HepG2 (cell line): ENCODE measurements around the gene NKX3-2. TPM values are rescaled to one million over a fixed set of nuclear protein-coding genes. Genes with fewer than 3 reads are reported as not detected.

Experiments used
- ATAC-seq: fragments of 200-7000 bp; cut with Tn5 transposase; 3 replicates; pipeline ENCODE4 v1.9.1; 2020; ENCODE audit warnings: mild to moderate bottlenecking, moderate library complexity
- BruUV-seq: library from RNA; stranded (reverse); fragments of 400-500 nt; replicated peaks from 2 replicates; lab custom pipeline; 2021; lab: Mats Ljungman, UMichigan
- CTCF ChIA-PET: fragments of 300-600 bp; formaldehyde crosslinking; extraction: SDS; loops from one replicate; lab custom pipeline; 2021; ENCODE audit warnings: low total read pairs, inconsistent platforms, low intra/inter-chr PET ratio; lab: Yijun Ruan, JAX
- POLR2A ChIA-PET: fragments of 350-600 bp; sonication (Branson Sonifier 250); formaldehyde crosslinking; loops from one replicate; lab custom pipeline; 2020; ENCODE audit warnings: antibody characterized with exemption, inconsistent platforms; lab: Yijun Ruan, JAX
- DNase-seq: peaks from one replicate; pipeline ENCODE4 v3.0.0-alpha.2; 2015; ENCODE audit warnings: low spot score
- FAIRE-seq: peaks from 3 replicates; lab custom pipeline; 2011; peaks lifted over from hg19 to GRCh38; lab: Jason Lieb, UNC
- H2AFZ ChIP-seq: one replicate; pipeline ENCODE4 v1.6.1; 2011; ENCODE audit warnings: low read length, inconsistent platforms
- H3K27ac ChIP-seq: fragments of 300-600 bp; 3 replicates; pipeline ENCODE4 v1.8.0; 2011; ENCODE audit warnings: mixed run types, mild to moderate bottlenecking, mixed read lengths, low read length, inconsistent platforms; ENCODE audit not compliant: insufficient read depth; ENCODE audit errors: extremely low read length
- H3K27me3 ChIP-seq, 2 experiments: fragments of 200-600 bp in 1 of 2; 2 replicates in 1 of 2; 3 replicates in 1 of 2; pipeline versions ENCODE4 v1.6.0 to v1.8.0; 2011; ENCODE audit warnings: low read length in 2 of 2, mild to moderate bottlenecking in 2 of 2, moderate library complexity in 2 of 2, inconsistent platforms in 1 of 2; ENCODE audit not compliant: insufficient read depth in 2 of 2, control insufficient read depth in 1 of 2
- H3K36me3 ChIP-seq, 2 experiments: fragments of 200-600 bp in 1 of 2; replicated peaks in 1 of 2; 2 replicates in 1 of 2; 3 replicates in 1 of 2; pipeline versions ENCODE4 v1.5.1 to v1.8.0; 2011; ENCODE audit warnings: low read length in 2 of 2, inconsistent platforms in 1 of 2; ENCODE audit not compliant: insufficient read depth in 2 of 2, control insufficient read depth in 1 of 2
- H3K4me1 ChIP-seq: 2 replicates; pipeline ENCODE4 v1.5.1; 2012; ENCODE audit warnings: low read length, inconsistent platforms; ENCODE audit not compliant: insufficient read depth
- H3K4me2 ChIP-seq: 2 replicates; pipeline ENCODE4 v1.6.0; 2011; ENCODE audit warnings: low read depth, low read length, inconsistent platforms
- H3K4me3 ChIP-seq, 3 experiments: fragments of 200-600 bp in 1 of 3; sonication (generic), shearing (Covaris generic) in 1 of 3; replicated peaks in 1 of 3; 2 replicates each; pipeline ENCODE4 v1.5.1; 2011 to 2016; ENCODE audit warnings: low read length in 3 of 3, inconsistent platforms in 2 of 3, low read depth in 2 of 3, mild to moderate bottlenecking in 2 of 3, control low read depth in 1 of 3, mixed read lengths in 1 of 3; ENCODE audit not compliant: insufficient read depth in 1 of 3
- H3K79me2 ChIP-seq: one replicate; pipeline ENCODE4 v1.6.1; 2011; ENCODE audit warnings: low read length, inconsistent platforms; ENCODE audit not compliant: insufficient read depth
- H3K9ac ChIP-seq: 2 replicates; pipeline ENCODE4 v1.6.0; 2011; ENCODE audit warnings: mild to moderate bottlenecking, low read depth, low read length, inconsistent platforms; ENCODE audit not compliant: insufficient read depth
- H3K9me3 ChIP-seq: 2 replicates; pipeline ENCODE4 v1.5.1; 2012; ENCODE audit warnings: mild to moderate bottlenecking, low read length
- H4K20me1 ChIP-seq: 2 replicates; pipeline ENCODE4 v1.6.0; 2011; ENCODE audit warnings: inconsistent platforms, mild to moderate bottlenecking, low read length, moderate library complexity; ENCODE audit not compliant: insufficient read depth
- ESRRA ChIP-seq: sonication (generic); formaldehyde crosslinking; IDR thresholded peaks from 2 replicates; pipeline ENCODE4 v1.5.1; 2020; ENCODE audit warnings: mild to moderate bottlenecking, low read depth, missing genetic modification reagents
- IRF2 ChIP-seq: IDR thresholded peaks from 2 replicates; pipeline ENCODE4 v1.6.1; 2018; ENCODE audit warnings: missing genetic modification reagents, missing compliant biosample characterization
- NFYB ChIP-seq: sonication (generic); formaldehyde crosslinking; IDR thresholded peaks from 2 replicates; pipeline ENCODE4 v1.4.0; 2020; ENCODE audit warnings: missing genetic modification reagents
- NR2F6 ChIP-seq, 2 experiments: IDR thresholded peaks; 2 replicates each; pipeline ENCODE4 v1.6.1; 2016; ENCODE audit warnings: antibody characterized with exemption in 1 of 2, mild to moderate bottlenecking in 1 of 2
- TAF1 ChIP-seq: sonication (generic); formaldehyde crosslinking; IDR thresholded peaks from 2 replicates; pipeline ENCODE4 v1.4.0; 2020; ENCODE audit warnings: missing genetic modification reagents
- ZNF660 ChIP-seq: sonication (generic); formaldehyde crosslinking; IDR thresholded peaks from 2 replicates; pipeline ENCODE4 v1.5.1; 2020; ENCODE audit warnings: mild to moderate bottlenecking, low read depth, missing genetic modification reagents, borderline replicate concordance
- WGBS: methylation state at CpG from one replicate; pipeline ENCODE4 v1.1.6; 2017; ENCODE audit warnings: low lambda C conversion rate; 5-methylcytosine and 5-hydroxymethylcytosine counted together
- in situ Hi-C: cut with HindIII; loops from 2 replicates; pipeline ENCODE4 v1.10.0; 2017; ENCODE audit warnings: low pct_unique_long_range_greater_than_20kb; ENCODE audit not compliant: extremely low pct_ligation_motif_present
- intact Hi-C: fragments of 100-400 bp; cut with micrococcal nuclease; formaldehyde crosslinking; loops from one replicate; pipeline ENCODE4 v1.10.0; 2022; ENCODE audit not compliant: unreplicated experiment
- polyA plus RNA-seq, 8 experiments: library from polyadenylated mRNA; depleted of rRNA in 3 of 8; stranded (reverse) in 7 of 8; unstranded in 1 of 8; fragments of >200 nt; fragmentation: Illumina TruSeq in 4 of 8; extraction: Trizol in 4 of 8; gene quantifications; 2 replicates each; pipeline versions ENCODE4 v1.2.1 to v1.2.3, GENCODE V29; 2011 to 2016; ENCODE audit warnings: low read depth in 4 of 8, missing spikeins in 1 of 8, mixed read lengths in 1 of 8; ENCODE audit not compliant: insufficient read depth in 1 of 8
- total RNA-seq, 5 experiments: library from RNA; depleted of rRNA; stranded (reverse); fragments of >200 nt; fragmentation: Illumina TruSeq; extraction: Trizol; gene quantifications; 2 replicates each; pipeline ENCODE4 v1.2.3, GENCODE V29; 2016; ENCODE audit warnings: low read depth in 1 of 5
- TF ChIP-seq, protein P1 (sequence below): sonication (generic); formaldehyde crosslinking; IDR thresholded peaks from 2 replicates; pipeline ENCODE4 v1.5.1; 2020; ENCODE audit warnings: mild to moderate bottlenecking, missing genetic modification reagents, borderline replicate concordance

The NKX3-2 gene
- total and polyA plus RNA-seq, 2 of the 13 experiments (the other 11 are each of a cell fraction or from before 2014, with no cell fraction given), result 0.07 to 0.13 TPM

DNA sequence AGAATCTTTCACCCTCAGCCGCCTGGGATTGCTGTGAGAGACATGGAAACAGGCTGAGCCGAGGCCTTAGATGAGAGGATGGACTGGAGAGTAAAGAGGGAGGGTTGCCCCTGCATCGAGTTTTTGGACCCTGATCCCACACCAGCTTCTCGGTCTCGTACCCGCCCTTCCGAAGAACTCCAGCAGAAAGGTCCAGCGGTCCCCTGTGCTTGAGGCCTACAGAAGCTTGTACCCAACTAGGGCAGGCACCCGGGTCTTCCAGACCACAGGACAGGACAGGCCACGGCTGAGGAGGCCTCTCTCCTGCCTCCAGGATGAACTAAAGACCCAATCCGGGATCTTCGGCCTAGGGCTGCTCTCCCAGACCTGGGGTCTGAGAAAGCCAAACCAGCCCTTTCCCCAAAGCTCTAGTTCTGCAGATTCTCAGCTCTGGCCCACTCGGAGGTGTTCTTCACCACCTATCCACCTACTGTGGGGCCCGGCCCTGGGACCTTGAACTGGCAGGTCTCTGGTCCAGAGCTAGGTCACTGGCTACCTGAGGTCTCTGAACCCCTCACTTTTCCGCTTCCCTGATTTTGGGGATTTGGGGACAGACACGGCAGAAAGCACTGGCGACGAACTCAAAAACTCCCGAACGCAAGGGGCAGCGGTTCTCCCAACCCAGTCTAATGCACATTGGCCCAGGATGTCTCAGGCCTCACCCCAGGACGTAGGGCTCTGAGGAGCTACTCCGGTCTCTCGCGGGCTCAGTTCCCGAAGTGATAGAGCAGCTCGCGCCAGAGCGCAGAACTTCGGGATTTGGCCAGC, 1.1 kb downstream of the NKX3-2 start:
- Histone ChIP-seq H3K36me3 (no peaks in the 10 kb centered on the region), H2AFZ (no peak overlapping the region), H3K4me3 (no peak overlapping the region), H3K4me2 (no peak overlapping the region), H3K9ac (no peak overlapping the region), H3K4me1 (peaks cover 29% of the 10 kb centered on the region), H3K79me2 (no peaks in the 10 kb centered on the region), H3K27me3 (peaks cover 3 to 47% of the 10 kb centered on the region in 2 experiments; a peak in 4 of 5 replicates), H4K20me1 (no peaks in the 10 kb centered on the region), H3K27ac (no peak overlapping the region), H3K9me3 (no peaks in the 10 kb centered on the region)
- ATAC-seq (no peak), FAIRE-seq (no peak), DNase-seq (no peak)
- CTCF ChIA-PET, result no interaction called here
- BruUV-seq, result no TSS peak
- in situ Hi-C loops, result no loop called here
- intact Hi-C loops, result loop anchor here (10.0 kb wide), 1 partner anchor 418 kb away; no protein-coding TSS in a partner anchor
- 86% methylated on average over 19 of the region's 30 CpGs for WGBS
- POLR2A ChIA-PET, result no interaction called here
- TF ChIP-seq ZNF660 (no peak), IRF2 (CRISPR knock-in tag) (no peak), TAF1 (CRISPR knock-in tag) (no peak), NFYB (CRISPR knock-in tag) (no peak), ESRRA (CRISPR knock-in tag) (no peak), NR2F6 (IDR thresholded peaks at IDR 0.05) (no peak), NR2F6 (CRISPR knock-in tag; IDR thresholded peaks at IDR 0.05) (no peak)
- TF ChIP-seq, protein P1, sequence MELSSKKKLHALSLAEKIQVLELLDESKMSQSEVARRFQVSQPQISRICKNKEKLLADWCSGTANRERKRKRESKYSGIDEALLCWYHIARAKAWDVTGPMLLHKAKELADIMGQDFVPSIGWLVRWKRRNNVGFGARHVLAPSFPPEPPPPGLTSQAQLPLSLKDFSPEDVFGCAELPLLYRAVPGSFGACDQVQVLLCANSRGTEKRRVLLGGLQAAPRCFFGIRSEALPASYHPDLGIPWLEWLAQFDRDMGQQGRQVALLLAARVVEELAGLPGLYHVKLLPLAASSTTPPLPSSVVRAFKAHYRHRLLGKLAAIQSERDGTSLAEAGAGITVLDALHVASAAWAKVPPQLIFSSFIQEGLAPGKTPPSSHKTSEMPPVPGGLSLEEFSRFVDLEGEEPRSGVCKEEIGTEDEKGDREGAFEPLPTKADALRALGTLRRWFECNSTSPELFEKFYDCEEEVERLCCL (CRISPR knock-in tag), result no peak
